A673 (cell line): Measurements from ENCODE around the gene HEATR1. TPM values are rescaled to one million over a fixed set of nuclear protein-coding genes. Genes with fewer than 3 reads are reported as not detected.

Experiments
- BruUV-seq: library from RNA; stranded (reverse); fragments of 400-500 nt; replicated peaks from 2 replicates; lab custom pipeline; 2021; lab: Mats Ljungman, UMichigan
- CTCF ChIA-PET: fragments of 300-600 bp; sonication (Branson Sonifier 250); formaldehyde crosslinking; loops from one replicate; lab custom pipeline; 2022; ENCODE audit warnings: antibody characterized with exemption; lab: Charles Lee
- POLR2A ChIA-PET: fragments of 300-600 bp; sonication (Branson Sonifier 250); formaldehyde crosslinking; loops from one replicate; lab custom pipeline; 2022; ENCODE audit warnings: antibody characterized with exemption; ENCODE audit not compliant: low non-redundant PET; lab: Charles Lee
- DNase-seq: peaks from one replicate; pipeline ENCODE4 v3.0.0-alpha.2; 2015; ENCODE audit warnings: low spot score
- H3K27ac ChIP-seq: fragments of 200-600 bp; sonication (generic); 2 replicates; pipeline ENCODE4 v1.5.1; 2016; ENCODE audit warnings: mixed run types, low read depth, mild to moderate bottlenecking, mixed read lengths, antibody characterized with exemption, low read length; ENCODE audit not compliant: poor library complexity, severe bottlenecking
- H3K27me3 ChIP-seq: fragments of 200-600 bp; sonication (generic); replicated peaks from 2 replicates; pipeline ENCODE4 v1.6.1; 2017; ENCODE audit warnings: mixed run types, low read depth, mild to moderate bottlenecking, mixed read lengths, antibody characterized with exemption, low read length; ENCODE audit not compliant: insufficient read depth, poor library complexity
- H3K36me3 ChIP-seq: fragments of 200-600 bp; sonication (generic); 2 replicates; pipeline ENCODE4 v1.6.1; 2016; ENCODE audit warnings: mixed run types, mild to moderate bottlenecking, mixed read lengths, antibody characterized with exemption, low read length; ENCODE audit not compliant: insufficient read depth, poor library complexity, severe bottlenecking
- H3K4me1 ChIP-seq: fragments of 200-600 bp; sonication (generic); 2 replicates; pipeline ENCODE4 v1.6.1; 2017; ENCODE audit warnings: mixed run types, mild to moderate bottlenecking, mixed read lengths, antibody characterized with exemption, low read length; ENCODE audit not compliant: insufficient read depth, poor library complexity, severe bottlenecking
- H3K4me3 ChIP-seq: fragments of 200-600 bp; sonication (generic); 2 replicates; pipeline ENCODE4 v1.5.1; 2016; ENCODE audit warnings: low read depth, mixed run types, mild to moderate bottlenecking, mixed read lengths, low read length; ENCODE audit not compliant: poor library complexity, severe bottlenecking
- H3K9me3 ChIP-seq: fragments of 200-600 bp; sonication (generic); 2 replicates; pipeline ENCODE4 v1.6.1; 2016; ENCODE audit warnings: mixed run types, low read depth, mild to moderate bottlenecking, mixed read lengths, antibody characterized with exemption, low read length; ENCODE audit not compliant: poor library complexity, severe bottlenecking
- EZH2 ChIP-seq: fragments of 200-600 bp; sonication (generic); IDR thresholded peaks from 2 replicates; pipeline ENCODE4 v1.6.1; 2017; ENCODE audit warnings: borderline replicate concordance, low read depth, mild to moderate bottlenecking, mixed read lengths, antibody characterized with exemption, low read length; ENCODE audit not compliant: poor library complexity, severe bottlenecking
- intact Hi-C: fragments of 100-400 bp; cut with micrococcal nuclease; formaldehyde crosslinking; loops from one replicate; pipeline ENCODE4 v1.10.0; 2022; ENCODE audit not compliant: unreplicated experiment
- total RNA-seq: library from RNA; stranded (reverse); gene quantifications from 2 replicates; pipeline ENCODE4 v1.2.3, GENCODE V29; 2021
- TF ChIP-seq, protein P1 (sequence below): fragments of 300-800, 200-600 bp; sonication (generic); conservative IDR thresholded peaks from 2 replicates; pipeline ENCODE4 v1.5.1; 2017; ENCODE audit warnings: low read depth, mild to moderate bottlenecking, antibody characterized with exemption, low read length, moderate library complexity, mixed read lengths

Gene HEATR1
- total RNA-seq, 1 experiment from 2014 or later = 59.7 TPM

DNA sequence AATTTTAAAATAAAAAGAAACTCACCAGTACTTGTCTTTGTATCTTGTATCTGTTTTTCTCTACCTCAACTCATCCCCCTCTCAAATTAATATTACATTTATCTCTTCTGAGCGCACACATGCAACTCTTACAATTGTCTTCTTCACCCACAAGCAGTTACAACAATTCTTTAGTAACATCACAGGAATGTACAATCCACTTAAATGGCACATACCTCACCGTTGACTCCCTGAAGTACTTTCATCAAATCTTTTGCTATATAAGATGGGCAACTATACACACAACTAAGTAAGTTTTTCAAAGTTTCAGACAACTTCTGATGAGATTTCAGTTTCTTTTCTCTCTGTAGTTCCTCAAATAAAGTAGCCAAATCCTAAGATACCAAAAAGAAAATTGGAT, 28.3 kb downstream of the HEATR1 start:
- Histone ChIP-seq H3K27ac (no peak overlapping the region), H3K27me3 (no peaks in the 10 kb centered on the region), H3K9me3 (no peaks in the 10 kb centered on the region), H3K4me1 (no peaks in the 10 kb centered on the region), H3K36me3 (peaks cover 27% of the 10 kb centered on the region), H3K4me3 (no peak overlapping the region)
- intact Hi-C loops = no loop called here
- no peak for DNase-seq
- TF ChIP-seq EZH2 = no peak
- TF ChIP-seq, protein P1, sequence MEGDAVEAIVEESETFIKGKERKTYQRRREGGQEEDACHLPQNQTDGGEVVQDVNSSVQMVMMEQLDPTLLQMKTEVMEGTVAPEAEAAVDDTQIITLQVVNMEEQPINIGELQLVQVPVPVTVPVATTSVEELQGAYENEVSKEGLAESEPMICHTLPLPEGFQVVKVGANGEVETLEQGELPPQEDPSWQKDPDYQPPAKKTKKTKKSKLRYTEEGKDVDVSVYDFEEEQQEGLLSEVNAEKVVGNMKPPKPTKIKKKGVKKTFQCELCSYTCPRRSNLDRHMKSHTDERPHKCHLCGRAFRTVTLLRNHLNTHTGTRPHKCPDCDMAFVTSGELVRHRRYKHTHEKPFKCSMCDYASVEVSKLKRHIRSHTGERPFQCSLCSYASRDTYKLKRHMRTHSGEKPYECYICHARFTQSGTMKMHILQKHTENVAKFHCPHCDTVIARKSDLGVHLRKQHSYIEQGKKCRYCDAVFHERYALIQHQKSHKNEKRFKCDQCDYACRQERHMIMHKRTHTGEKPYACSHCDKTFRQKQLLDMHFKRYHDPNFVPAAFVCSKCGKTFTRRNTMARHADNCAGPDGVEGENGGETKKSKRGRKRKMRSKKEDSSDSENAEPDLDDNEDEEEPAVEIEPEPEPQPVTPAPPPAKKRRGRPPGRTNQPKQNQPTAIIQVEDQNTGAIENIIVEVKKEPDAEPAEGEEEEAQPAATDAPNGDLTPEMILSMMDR = no peak
- no TSS peak for BruUV-seq
- ChIA-PET CTCF (no interaction called here), POLR2A (no interaction called here)

DNA sequence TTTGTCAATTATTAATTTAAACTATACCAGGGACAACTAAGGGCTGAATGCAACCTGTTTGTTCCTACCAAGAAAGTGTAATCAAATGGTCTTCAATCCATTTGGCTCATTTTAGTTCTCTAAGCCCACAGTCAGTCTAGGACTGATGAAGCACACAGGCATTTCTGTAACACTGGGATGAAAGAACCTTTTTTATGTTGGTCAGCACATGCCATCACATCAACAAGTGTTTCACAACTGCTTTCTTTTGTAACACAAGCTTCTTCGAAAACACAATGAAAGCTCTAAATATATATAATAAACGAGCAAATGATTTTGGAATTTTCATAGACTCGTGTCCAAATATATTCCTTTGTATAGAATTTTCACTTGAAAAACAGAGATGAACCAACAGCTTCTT, 28.8 kb downstream of the HEATR1 start:
- H3K36me3 ChIP-seq = peaks cover 30% of the 10 kb centered on the region

GRCh38 chr1:236568285-236568894, 35.9 kb downstream of the HEATR1 start:
- peak; percentile 5 for DNase-seq
- no TSS peak for BruUV-seq
- ChIA-PET CTCF (no interaction called here), POLR2A (interaction anchor here (0.6 kb wide), 1 partner anchor 36 kb away, joined by 4 read pairs; the partner anchor contains the start of gene HEATR1)
- H3K4me3 ChIP-seq = no peak overlapping the region
- H3K9me3 ChIP-seq = no peaks in the 10 kb centered on the region
- H3K36me3 ChIP-seq = peaks cover 52% of the 10 kb centered on the region
- no peaks in the 10 kb centered on the region for H3K4me1 ChIP-seq
- H3K27ac ChIP-seq = peak overlapping the region; percentile 66
- no peak for TF ChIP-seq EZH2
- TF ChIP-seq, protein P1 = no peak
- intact Hi-C loops = no loop called here
- H3K27me3 ChIP-seq = no peaks in the 10 kb centered on the region

More for the DNA sequence above, 28.8 kb downstream of the HEATR1 start:
- intact Hi-C loops = no loop called here
- Histone ChIP-seq H3K4me1 (no peaks in the 10 kb centered on the region), H3K4me3 (no peak overlapping the region), H3K27me3 (no peaks in the 10 kb centered on the region), H3K9me3 (no peaks in the 10 kb centered on the region), H3K27ac (no peak overlapping the region)
- POLR2A ChIA-PET = no interaction called here
- CTCF ChIA-PET = no interaction called here
- DNase-seq = no peak
- TF ChIP-seq, protein P1 = no peak
- TF ChIP-seq EZH2 = no peak
- no TSS peak for BruUV-seq
